ENCODE data around the gene POPDC3.

- TF ChIP-seq SIN3A (IDR thresholded peaks at IDR 0.05; ENCODE audit: borderline replicate concordance, insufficient read depth, low read depth, low read length) (no peak), CTCF (IDR thresholded peaks at IDR 0.05) (no peak), REST (IDR thresholded peaks at IDR 0.05; ENCODE audit: insufficient read depth in 1 of 2, low read depth in 2 of 2, low read length in 1 of 2) (no peak)
Observed at GRCh38 chr6:105191351-105191750, 11.5 kb upstream of the POPDC3 start.

All from Panc1 (cell line).